KMS-11 (cell line): ENCODE results near the gene GAPT.

Experiments used
- H2AFZ ChIP-seq: fragments of 200-600 bp; sonication (generic); 2 replicates; pipeline ENCODE4 v1.6.1; 2016; ENCODE audit warnings: antibody characterized with exemption, mixed run types, low read depth
- H3K27ac ChIP-seq: fragments of 200-600 bp; sonication (generic); 2 replicates; pipeline ENCODE4 v1.6.1; 2016; ENCODE audit warnings: mild to moderate bottlenecking, mixed run types
- H3K27me3 ChIP-seq: fragments of 200-600 bp; sonication (generic); 2 replicates; pipeline ENCODE4 v1.6.1; 2017; ENCODE audit warnings: mild to moderate bottlenecking, low read depth, mixed run types, moderate library complexity; ENCODE audit not compliant: insufficient read depth
- H3K36me3 ChIP-seq: fragments of 200-600 bp; sonication (generic); 2 replicates; pipeline ENCODE4 v1.6.1; 2017; ENCODE audit warnings: mild to moderate bottlenecking, mixed run types; ENCODE audit not compliant: insufficient read depth
- H3K4me1 ChIP-seq: fragments of 200-600 bp; sonication (generic); 2 replicates; pipeline ENCODE4 v1.6.1; 2016; ENCODE audit warnings: mild to moderate bottlenecking, low read depth, mixed run types; ENCODE audit not compliant: poor library complexity, severe bottlenecking
- H3K4me2 ChIP-seq: fragments of 200-600 bp; sonication (generic); 2 replicates; pipeline ENCODE4 v1.7.0; 2016; ENCODE audit warnings: mild to moderate bottlenecking, mixed run types
- H3K4me3 ChIP-seq: fragments of 200-600 bp; sonication (generic); IDR thresholded peaks from 2 replicates; pipeline ENCODE4 v1.6.1; 2017; ENCODE audit warnings: low read depth, low read length, mixed read lengths; ENCODE audit not compliant: insufficient read depth
- H3K79me2 ChIP-seq: fragments of 200-600 bp; sonication (generic); 2 replicates; pipeline ENCODE4 v1.6.1; 2016; ENCODE audit warnings: low read depth, mixed run types; ENCODE audit not compliant: insufficient read depth
- H3K9ac ChIP-seq: fragments of 200-600 bp; sonication (generic); 2 replicates; pipeline ENCODE4 v1.6.1; 2016; ENCODE audit warnings: mild to moderate bottlenecking, mixed run types
- H4K20me1 ChIP-seq: fragments of 200-600 bp; sonication (generic); 2 replicates; pipeline ENCODE4 v1.6.1; 2016; ENCODE audit warnings: mild to moderate bottlenecking, mixed run types; ENCODE audit not compliant: insufficient read depth
- TF ChIP-seq, protein P1 (sequence below): fragments of 200-600 bp; sonication (generic); conservative IDR thresholded peaks from 2 replicates; pipeline ENCODE4 v1.6.1; 2017; ENCODE audit warnings: low read depth, mild to moderate bottlenecking, antibody characterized with exemption, low read length, moderate library complexity, mixed read lengths

The GAPT gene

GRCh38 chr5:58503390-58504046 is 12.3 kb downstream of the GAPT start:
- no peaks in the 10 kb centered on the region for H4K20me1 ChIP-seq
- no peaks in the 10 kb centered on the region for H3K27me3 ChIP-seq
- no peak overlapping the region for H3K4me2 ChIP-seq
- H3K4me1 ChIP-seq: no peaks in the 10 kb centered on the region
- no peaks in the 10 kb centered on the region for H3K79me2 ChIP-seq
- TF ChIP-seq, protein P1, sequence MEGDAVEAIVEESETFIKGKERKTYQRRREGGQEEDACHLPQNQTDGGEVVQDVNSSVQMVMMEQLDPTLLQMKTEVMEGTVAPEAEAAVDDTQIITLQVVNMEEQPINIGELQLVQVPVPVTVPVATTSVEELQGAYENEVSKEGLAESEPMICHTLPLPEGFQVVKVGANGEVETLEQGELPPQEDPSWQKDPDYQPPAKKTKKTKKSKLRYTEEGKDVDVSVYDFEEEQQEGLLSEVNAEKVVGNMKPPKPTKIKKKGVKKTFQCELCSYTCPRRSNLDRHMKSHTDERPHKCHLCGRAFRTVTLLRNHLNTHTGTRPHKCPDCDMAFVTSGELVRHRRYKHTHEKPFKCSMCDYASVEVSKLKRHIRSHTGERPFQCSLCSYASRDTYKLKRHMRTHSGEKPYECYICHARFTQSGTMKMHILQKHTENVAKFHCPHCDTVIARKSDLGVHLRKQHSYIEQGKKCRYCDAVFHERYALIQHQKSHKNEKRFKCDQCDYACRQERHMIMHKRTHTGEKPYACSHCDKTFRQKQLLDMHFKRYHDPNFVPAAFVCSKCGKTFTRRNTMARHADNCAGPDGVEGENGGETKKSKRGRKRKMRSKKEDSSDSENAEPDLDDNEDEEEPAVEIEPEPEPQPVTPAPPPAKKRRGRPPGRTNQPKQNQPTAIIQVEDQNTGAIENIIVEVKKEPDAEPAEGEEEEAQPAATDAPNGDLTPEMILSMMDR: no peak
- H3K9ac ChIP-seq: no peak overlapping the region
- H2AFZ ChIP-seq: no peak overlapping the region
- H3K36me3 ChIP-seq: no peaks in the 10 kb centered on the region
- no peak overlapping the region for H3K27ac ChIP-seq
- no peak overlapping the region for H3K4me3 ChIP-seq

DNA sequence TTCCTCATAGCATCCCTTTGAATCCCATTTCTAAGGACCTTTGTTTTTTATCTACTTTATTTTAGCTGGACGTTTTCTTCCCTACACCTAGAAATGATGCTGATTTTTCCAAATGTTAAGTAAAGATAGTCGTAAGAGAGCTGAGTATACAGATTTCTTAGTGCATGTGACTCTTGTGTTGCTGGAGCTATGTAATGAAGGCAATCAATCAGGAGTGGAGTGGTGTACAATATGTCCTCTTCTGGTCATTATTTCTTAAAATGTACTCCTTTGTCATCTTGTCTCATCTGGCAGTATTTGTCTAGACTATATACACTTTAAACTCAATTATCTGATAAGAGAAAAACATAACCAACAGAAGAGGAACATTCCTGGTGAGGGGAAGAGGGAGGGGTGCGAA is 13.5 kb downstream of the GAPT start:
- Histone ChIP-seq H3K9ac (no peak overlapping the region), H2AFZ (no peak overlapping the region), H3K4me1 (no peaks in the 10 kb centered on the region), H3K27ac (no peak overlapping the region), H3K36me3 (no peaks in the 10 kb centered on the region), H3K4me3 (no peak overlapping the region), H3K4me2 (no peak overlapping the region), H3K27me3 (no peaks in the 10 kb centered on the region), H4K20me1 (no peaks in the 10 kb centered on the region), H3K79me2 (no peaks in the 10 kb centered on the region)
- TF ChIP-seq, protein P1: no peak

- Histone ChIP-seq H3K4me3 (no peak overlapping the region), H3K79me2 (no peaks in the 10 kb centered on the region), H3K36me3 (no peaks in the 10 kb centered on the region), H2AFZ (no peak overlapping the region), H3K4me2 (no peak overlapping the region), H3K27ac (no peak overlapping the region), H4K20me1 (no peaks in the 10 kb centered on the region), H3K9ac (no peak overlapping the region), H3K4me1 (no peaks in the 10 kb centered on the region), H3K27me3 (no peaks in the 10 kb centered on the region)
- TF ChIP-seq, protein P1: no peak
Observed at GRCh38 chr5:58505502-58505901, 14.3 kb downstream of the GAPT start.

GRCh38 chr5:58505971-58506640 is 14.9 kb downstream of the GAPT start:
- H3K27ac ChIP-seq: no peak overlapping the region

More at GRCh38 chr5:58505971-58506640, 14.9 kb downstream of the GAPT start:
- H3K27me3 ChIP-seq: no peaks in the 10 kb centered on the region
- no peaks in the 10 kb centered on the region for H4K20me1 ChIP-seq
- H3K4me3 ChIP-seq: no peak overlapping the region
- H3K4me2 ChIP-seq: no peak overlapping the region
- H3K79me2 ChIP-seq: no peaks in the 10 kb centered on the region
- TF ChIP-seq, protein P1: no peak
- no peak overlapping the region for H3K9ac ChIP-seq
- no peaks in the 10 kb centered on the region for H3K36me3 ChIP-seq
- H2AFZ ChIP-seq: no peak overlapping the region
- H3K4me1 ChIP-seq: no peaks in the 10 kb centered on the region
